Progenitor cell of endocrine pancreas (in vitro differentiated cells): ENCODE measurements around the gene ACTR3. TPM values are rescaled to one million over a fixed set of nuclear protein-coding genes. Genes with fewer than 3 reads are reported as not detected.

ENCODE experiments used
- DNase-seq: peaks from one replicate; pipeline ENCODE4 v3.0.0; 2021; ENCODE audit warnings: low spot score; ENCODE audit not compliant: unreplicated experiment
- H3K27ac Mint-ChIP-seq: 2 replicates; pipeline ENCODE4 v1.8.0; 2021; ENCODE audit warnings: mild to moderate bottlenecking, moderate library complexity, mixed read lengths
- H3K27me3 Mint-ChIP-seq: 2 replicates; pipeline ENCODE4 v1.8.0; 2021; ENCODE audit warnings: mixed read lengths
- H3K36me3 Mint-ChIP-seq: 2 replicates; pipeline ENCODE4 v1.8.0; 2022; ENCODE audit warnings: mixed read lengths; ENCODE audit not compliant: insufficient read depth
- H3K4me1 Mint-ChIP-seq: 2 replicates; pipeline ENCODE4 v1.8.0; 2021; ENCODE audit warnings: low read depth, mixed read lengths
- H3K4me3 Mint-ChIP-seq: 2 replicates; pipeline ENCODE4 v1.8.0; 2021; ENCODE audit warnings: low read depth, mild to moderate bottlenecking, moderate library complexity, mixed read lengths
- H3K9me3 Mint-ChIP-seq: 2 replicates; pipeline ENCODE4 v1.8.0; 2021; ENCODE audit warnings: low read depth, mixed read lengths
- CTCF ChIP-seq: fragments of 200-600 bp; sonication (generic); IDR thresholded peaks from one replicate; pipeline ENCODE4 v1.5.0; 2021; ENCODE audit warnings: antibody characterized with exemption, mild to moderate bottlenecking; ENCODE audit not compliant: unreplicated experiment
- total RNA-seq: library from RNA; stranded (reverse); gene quantifications from 2 replicates; pipeline ENCODE4 v1.2.1, GENCODE V29; 2021

Gene ACTR3
- total RNA-seq, 1 donor from 2014 or later: 156 TPM

GRCh38 chr2:113965644-113966043 lies 75.8 kb downstream of the ACTR3 start:
- H3K4me1 Mint-ChIP-seq: peaks cover 45% of the 10 kb centered on the region
- no peak overlapping the region for H3K27ac Mint-ChIP-seq
- H3K36me3 Mint-ChIP-seq: peaks cover 3% of the 10 kb centered on the region
- no peak overlapping the region for H3K4me3 Mint-ChIP-seq
- no peaks in the 10 kb centered on the region for H3K9me3 Mint-ChIP-seq
- H3K27me3 Mint-ChIP-seq: no peaks in the 10 kb centered on the region
- TF ChIP-seq CTCF: peak; percentile 68
- no peak for DNase-seq

DNA sequence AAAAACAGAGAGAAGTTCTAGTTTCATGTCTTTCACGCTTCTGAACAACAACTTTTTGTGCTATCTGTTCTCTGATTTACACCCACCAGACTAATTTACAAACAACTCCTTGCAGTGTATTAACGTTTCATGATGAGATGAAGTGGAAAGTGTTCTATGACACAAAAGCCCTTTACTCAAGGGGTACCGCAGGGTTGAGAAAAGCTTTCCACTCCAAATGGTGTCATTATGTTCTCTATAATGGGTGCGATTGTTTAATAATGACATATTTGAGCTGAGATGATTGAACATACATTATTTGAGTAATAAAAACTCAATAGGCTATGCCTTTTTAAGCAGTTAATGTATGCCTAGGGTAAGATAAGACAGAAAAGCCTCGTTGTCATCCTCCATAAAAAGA lies 76.3 kb downstream of the ACTR3 start:
- Mint-ChIP-seq H3K27ac (no peak overlapping the region), H3K36me3 (peaks cover 3% of the 10 kb centered on the region), H3K27me3 (no peaks in the 10 kb centered on the region), H3K4me3 (no peak overlapping the region), H3K9me3 (no peaks in the 10 kb centered on the region), H3K4me1 (peaks cover 45% of the 10 kb centered on the region)
- DNase-seq: no peak
- TF ChIP-seq CTCF: no peak

DNA sequence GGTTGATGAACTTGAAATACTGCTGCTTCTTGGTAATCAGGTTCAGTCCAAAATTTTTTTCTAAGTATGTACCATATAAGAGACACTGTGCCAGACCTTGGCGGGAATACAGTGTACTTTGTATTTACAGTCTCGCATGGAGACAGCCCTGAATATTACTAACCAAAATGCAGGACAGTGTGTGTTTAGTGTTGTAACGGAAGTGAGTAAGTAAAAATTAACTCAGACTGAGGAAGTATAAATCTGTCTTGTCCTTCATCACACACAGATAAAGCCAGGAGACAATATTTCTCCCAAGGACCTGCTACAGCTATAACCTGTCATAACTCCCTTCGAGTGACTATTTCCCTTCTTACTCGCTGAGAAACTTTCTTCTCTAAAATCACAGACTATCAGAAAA lies 76.9 kb downstream of the ACTR3 start:
- Mint-ChIP-seq H3K4me1 (peaks cover 43% of the 10 kb centered on the region), H3K4me3 (no peak overlapping the region), H3K9me3 (no peaks in the 10 kb centered on the region), H3K36me3 (peaks cover 2% of the 10 kb centered on the region), H3K27me3 (no peaks in the 10 kb centered on the region), H3K27ac (peak overlapping the region; percentile 76)
- no peak for TF ChIP-seq CTCF
- no peak for DNase-seq

DNA sequence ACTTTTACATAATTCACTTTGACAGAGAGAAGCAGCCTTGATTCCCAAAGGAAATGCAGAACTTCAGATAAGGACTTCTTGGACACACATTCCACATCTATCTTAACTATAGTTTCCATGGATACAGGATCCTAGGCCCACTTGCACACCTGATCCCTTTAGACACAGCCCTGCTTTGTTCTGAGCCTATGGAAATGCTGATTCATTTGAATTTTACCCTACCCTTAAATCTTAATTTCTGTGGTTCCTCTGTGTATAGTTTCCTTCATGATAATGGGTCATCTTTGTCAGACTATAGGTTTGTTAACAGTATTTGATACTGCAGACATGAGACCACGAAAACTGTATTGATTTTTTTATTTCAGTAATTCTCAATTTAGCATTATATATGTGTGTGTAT lies 77.4 kb downstream of the ACTR3 start:
- H3K4me1 Mint-ChIP-seq: peaks cover 43% of the 10 kb centered on the region
- DNase-seq: no peak
- H3K36me3 Mint-ChIP-seq: peaks cover 2% of the 10 kb centered on the region
- H3K9me3 Mint-ChIP-seq: no peaks in the 10 kb centered on the region
- no peak overlapping the region for H3K4me3 Mint-ChIP-seq
- no peaks in the 10 kb centered on the region for H3K27me3 Mint-ChIP-seq
- TF ChIP-seq CTCF: no peak
- H3K27ac Mint-ChIP-seq: peak overlapping the region; percentile 76

- peak overlapping the region; percentile 15 for H3K27ac Mint-ChIP-seq
Observed at GRCh38 chr2:113972766-113973165, 82.9 kb downstream of the ACTR3 start.

More at GRCh38 chr2:113972766-113973165, 82.9 kb downstream of the ACTR3 start:
- no peak for DNase-seq
- H3K27me3 Mint-ChIP-seq: no peaks in the 10 kb centered on the region
- peaks cover 16% of the 10 kb centered on the region for H3K4me1 Mint-ChIP-seq
- TF ChIP-seq CTCF: no peak
- peaks cover 2% of the 10 kb centered on the region for H3K36me3 Mint-ChIP-seq
- no peak overlapping the region for H3K4me3 Mint-ChIP-seq
- no peaks in the 10 kb centered on the region for H3K9me3 Mint-ChIP-seq
